DND-41 (cell line): ENCODE data around the gene SCCPDH.

Experiments
- CTCF ChIP-seq: IDR thresholded peaks from 2 replicates; pipeline ENCODE4 v1.5.1; 2012; ENCODE audit warnings: borderline replicate concordance, low read length, moderate library complexity, mild to moderate bottlenecking; ENCODE audit not compliant: poor library complexity, severe bottlenecking; ENCODE audit errors: extremely low read depth
- EZH2 ChIP-seq: IDR thresholded peaks from 3 replicates; pipeline ENCODE4 v1.6.1; 2012; ENCODE audit warnings: borderline replicate concordance, low read depth, mild to moderate bottlenecking, moderate library complexity, low read length, inconsistent platforms; ENCODE audit not compliant: severe bottlenecking

GRCh38 chr1:246785494-246786111, 61.4 kb downstream of the SCCPDH start:
- no peak for TF ChIP-seq CTCF
- TF ChIP-seq EZH2: no peak
